OCI-LY3 (cell line): ENCODE results near the gene KRI1.

Experiments used
- H2AFZ ChIP-seq: fragments of 200-600, 300-600 bp; shearing (Covaris generic); 2 replicates; pipeline ENCODE4 v1.6.0; 2014; ENCODE audit warnings: antibody characterized with exemption, low read depth, low read length
- H3K27ac ChIP-seq: fragments of 200-600, 300-600 bp; sonication (generic); 2 replicates; pipeline ENCODE4 v1.5.1; 2014; ENCODE audit warnings: mild to moderate bottlenecking, low read length, moderate library complexity, mixed read lengths
- H3K27me3 ChIP-seq: fragments of 200-600, 300-600 bp; sonication (generic); 2 replicates; pipeline ENCODE4 v1.6.1; 2014; ENCODE audit warnings: low read depth, low read length, mixed read lengths
- H3K36me3 ChIP-seq: fragments of 200-600, 300-600 bp; sonication (generic); replicated peaks from 2 replicates; pipeline ENCODE3; 2014; ENCODE audit warnings: low read depth, low read length, mixed read lengths
- H3K4me1 ChIP-seq: fragments of 300-600, 200-600 bp; sonication (generic); 2 replicates; pipeline ENCODE4 v1.6.1; 2014; ENCODE audit warnings: low read length, mixed read lengths
- H3K4me2 ChIP-seq: fragments of 200-600, 300-600 bp; sonication (generic); 2 replicates; pipeline ENCODE4 v1.6.1; 2014; ENCODE audit warnings: low read length, mixed read lengths
- H3K4me3 ChIP-seq: fragments of 300-600, 200-600 bp; sonication (generic); 2 replicates; pipeline ENCODE4 v1.5.1; 2014; ENCODE audit warnings: antibody characterized with exemption, mild to moderate bottlenecking, low read length, moderate library complexity
- H3K79me2 ChIP-seq: fragments of 300-600, 200-600 bp; shearing (Covaris generic); 2 replicates; pipeline ENCODE4 v1.6.1; 2014; ENCODE audit warnings: mild to moderate bottlenecking, low read length, mixed read lengths
- H3K9ac ChIP-seq: fragments of 300-600, 200-600 bp; shearing (Covaris generic); 2 replicates; pipeline ENCODE4 v1.6.0; 2014; ENCODE audit warnings: mild to moderate bottlenecking, low read length, moderate library complexity
- H3K9me3 ChIP-seq: fragments of 200-600, 300-600 bp; shearing (Covaris generic); 2 replicates; pipeline ENCODE4 v1.6.1; 2014; ENCODE audit warnings: low read length, mixed read lengths; ENCODE audit not compliant: insufficient read depth
- H4K20me1 ChIP-seq: fragments of 200-600, 300-600 bp; sonication (generic); 2 replicates; pipeline ENCODE4 v1.6.1; 2016; ENCODE audit warnings: low read length, mixed read lengths; ENCODE audit not compliant: insufficient read depth
- CTCF ChIP-seq: fragments of 200-600, 300-600 bp; sonication (generic); IDR thresholded peaks from 2 replicates; pipeline ENCODE4 v1.5.1; 2014; ENCODE audit warnings: antibody characterized with exemption, low read length, low read depth
- EZH2phosphoT487 ChIP-seq: fragments of 200-600 bp; shearing (Covaris generic); IDR thresholded peaks from 2 replicates; pipeline ENCODE4 v1.6.1; 2018; ENCODE audit warnings: antibody characterized with exemption, mixed run types, low read depth

The KRI1 gene

GRCh38 chr19:10601999-10602329, 36.2 kb upstream of the KRI1 start:
- Histone ChIP-seq H3K4me1 (peaks cover 22% of the 10 kb centered on the region), H3K36me3 (no peaks in the 10 kb centered on the region), H3K4me3 (peak overlapping the region; percentile 68)

DNA sequence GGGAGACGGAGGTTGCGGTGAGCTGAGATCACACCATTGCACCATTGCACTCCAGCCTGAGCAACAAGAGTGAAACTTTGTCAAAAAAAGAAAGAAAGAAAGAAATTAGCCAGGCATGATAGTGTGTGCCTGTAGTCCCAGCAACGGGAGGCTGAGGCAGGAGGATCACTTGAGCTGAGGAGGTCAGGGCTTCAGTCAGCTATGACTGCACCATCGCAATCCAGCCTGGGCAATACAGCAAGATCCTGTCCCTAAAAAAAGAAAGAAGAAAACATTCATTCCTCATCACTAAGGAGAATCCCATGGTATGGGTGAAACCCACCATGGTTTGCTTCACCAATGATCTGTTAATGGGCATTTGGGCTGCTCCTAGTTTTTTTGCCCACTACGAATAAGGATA, 34.3 kb upstream of the KRI1 start:
- no peaks in the 10 kb centered on the region for H3K36me3 ChIP-seq
- peaks cover 25% of the 10 kb centered on the region for H3K79me2 ChIP-seq
- no peak overlapping the region for H3K4me3 ChIP-seq
- H3K9me3 ChIP-seq = no peaks in the 10 kb centered on the region
- H3K4me2 ChIP-seq = no peak overlapping the region
- H3K27ac ChIP-seq = no peak overlapping the region
- peaks cover 8% of the 10 kb centered on the region; the same call in 1 of the 2 replicates for H4K20me1 ChIP-seq
- peaks cover 34% of the 10 kb centered on the region for H3K27me3 ChIP-seq
- H2AFZ ChIP-seq = no peak overlapping the region
- no peak overlapping the region for H3K9ac ChIP-seq
- peaks cover 29% of the 10 kb centered on the region for H3K4me1 ChIP-seq
- TF ChIP-seq EZH2phosphoT487 = no peak
- no peak for TF ChIP-seq CTCF

More at GRCh38 chr19:10601999-10602329, 36.2 kb upstream of the KRI1 start:
- TF ChIP-seq CTCF = no peak
- no peak for TF ChIP-seq EZH2phosphoT487
- H4K20me1 ChIP-seq = peaks cover 12% of the 10 kb centered on the region; the same call in 1 of the 2 replicates
- no peak overlapping the region for H3K9ac ChIP-seq
- H3K27ac ChIP-seq = no peak overlapping the region
- peaks cover 20% of the 10 kb centered on the region for H3K27me3 ChIP-seq
- peak overlapping the region; percentile 72 for H3K4me2 ChIP-seq
- peaks cover 25% of the 10 kb centered on the region for H3K79me2 ChIP-seq
- H2AFZ ChIP-seq = peak overlapping the region; percentile 61; the same call in 1 of the 2 replicates
- no peaks in the 10 kb centered on the region for H3K9me3 ChIP-seq

DNA sequence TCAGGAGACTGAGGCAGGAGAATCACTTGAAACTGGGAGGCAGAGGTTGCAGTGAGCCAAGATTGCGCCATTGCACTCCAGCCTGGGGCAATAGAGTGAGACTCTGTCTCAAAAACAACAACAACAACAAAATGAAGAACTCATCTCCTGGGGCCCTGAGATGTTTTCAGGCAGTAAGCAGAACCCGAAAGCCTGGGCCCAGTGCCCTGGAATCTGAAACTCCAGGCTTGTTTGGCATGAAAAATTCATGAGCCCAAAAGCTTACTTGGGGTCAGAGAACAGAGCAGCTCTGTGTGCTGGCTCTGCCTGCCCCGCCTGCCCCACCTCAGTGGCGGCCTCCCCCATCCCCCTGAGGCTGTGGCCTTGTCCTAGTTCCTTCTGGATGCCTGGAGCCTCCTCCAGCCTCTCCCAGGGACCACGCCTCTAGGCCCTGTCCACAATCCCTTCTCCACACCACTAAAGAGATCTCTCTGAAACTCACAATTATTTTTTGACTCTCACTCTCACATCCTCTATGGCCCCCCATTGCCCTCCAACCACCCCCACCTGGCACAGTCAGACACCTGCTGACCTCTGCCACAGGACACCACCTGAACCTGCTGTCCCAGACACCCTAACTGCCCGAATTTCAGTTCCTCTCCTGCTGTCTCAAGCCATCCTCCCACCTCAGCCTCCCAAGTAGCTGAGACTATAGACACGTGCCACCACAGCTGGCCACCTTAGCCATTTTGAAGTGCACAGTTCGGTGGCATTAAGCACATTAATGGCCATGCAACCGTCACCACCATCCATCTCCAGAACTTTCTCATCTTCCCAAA, 28.2 kb upstream of the KRI1 start:
- peak overlapping the region; percentile 39 for H3K4me2 ChIP-seq
- TF ChIP-seq CTCF = no peak
- TF ChIP-seq EZH2phosphoT487 = no peak
- H4K20me1 ChIP-seq = no peaks in the 10 kb centered on the region
- no peak overlapping the region for H3K9ac ChIP-seq
- H3K4me1 ChIP-seq = peaks cover 23% of the 10 kb centered on the region
- H3K4me3 ChIP-seq = no peak overlapping the region
- no peaks in the 10 kb centered on the region for H3K9me3 ChIP-seq
- no peaks in the 10 kb centered on the region for H3K79me2 ChIP-seq
- H2AFZ ChIP-seq = no peak overlapping the region
- H3K36me3 ChIP-seq = no peaks in the 10 kb centered on the region
- H3K27ac ChIP-seq = no peak overlapping the region
- H3K27me3 ChIP-seq = peaks cover 20% of the 10 kb centered on the region

DNA sequence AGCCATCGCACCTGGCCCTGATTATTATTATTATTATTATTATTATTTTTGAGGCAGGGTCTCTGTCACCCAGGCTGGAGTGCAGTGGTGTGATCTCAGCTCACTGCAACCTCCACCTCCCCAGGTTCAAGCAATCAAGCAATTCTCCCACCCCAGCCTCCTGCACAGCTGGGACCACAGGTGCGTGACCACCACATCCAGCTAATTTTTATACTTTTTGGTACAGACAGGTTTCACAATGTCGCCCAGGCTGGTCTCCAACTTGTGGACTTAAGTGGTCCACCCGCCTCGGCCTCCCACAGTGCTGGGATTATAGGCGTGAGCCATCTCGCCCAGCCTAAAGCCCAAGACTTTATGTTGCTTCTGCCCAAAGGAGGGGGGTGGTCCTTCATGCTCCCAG, 27.3 kb upstream of the KRI1 start:
- H3K79me2 ChIP-seq = no peaks in the 10 kb centered on the region
- H3K4me1 ChIP-seq = peaks cover 23% of the 10 kb centered on the region
- H3K36me3 ChIP-seq = no peaks in the 10 kb centered on the region
- no peaks in the 10 kb centered on the region for H3K9me3 ChIP-seq
- H3K27ac ChIP-seq = no peak overlapping the region
- H2AFZ ChIP-seq = no peak overlapping the region
- H3K4me3 ChIP-seq = no peak overlapping the region
- TF ChIP-seq CTCF (no peak), EZH2phosphoT487 (no peak)
- H3K4me2 ChIP-seq = no peak overlapping the region
- H3K27me3 ChIP-seq = peaks cover 18% of the 10 kb centered on the region
- H4K20me1 ChIP-seq = no peaks in the 10 kb centered on the region
- H3K9ac ChIP-seq = no peak overlapping the region
